Activated CD8-positive, alpha-beta memory T cell treated with anti-CD3 and anti-CD28 coated beads for 4 hours (primary cell): Measurements from ENCODE around the gene ENG.
"Not testable (repeated sequence)": the region's sequence is repeated elsewhere in the genome, so short reads cannot be mapped to it uniquely, and the experiment has no call there.

Experiments used
- DNase-seq, 2 donors: peaks; one replicate each; pipeline ENCODE4 v3.0.0-alpha.2; 2020; ENCODE audit warnings: low read depth in 2 of 2

Gene ENG

DNA sequence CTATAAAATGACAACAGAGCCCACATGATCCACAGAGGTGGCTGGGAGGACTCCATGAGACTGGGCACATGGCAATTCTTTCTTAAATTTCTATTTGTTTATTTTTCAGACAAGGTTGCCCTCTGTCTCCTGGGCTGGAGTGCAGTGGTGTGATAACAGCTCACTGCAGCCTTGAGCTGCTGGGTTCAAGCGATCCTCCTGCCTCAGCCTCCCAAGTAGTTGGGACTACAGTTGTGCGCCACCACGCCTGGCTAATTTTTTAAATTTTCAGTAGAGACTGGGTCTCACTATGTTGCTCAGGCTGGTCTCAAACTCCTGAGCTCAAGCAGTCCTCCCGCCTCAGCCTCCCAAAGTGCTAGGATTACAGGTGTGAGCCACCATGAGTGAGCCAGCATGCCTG lies 8.8 kb downstream of the ENG start:
- not testable (repeated sequence) for DNase-seq

DNA sequence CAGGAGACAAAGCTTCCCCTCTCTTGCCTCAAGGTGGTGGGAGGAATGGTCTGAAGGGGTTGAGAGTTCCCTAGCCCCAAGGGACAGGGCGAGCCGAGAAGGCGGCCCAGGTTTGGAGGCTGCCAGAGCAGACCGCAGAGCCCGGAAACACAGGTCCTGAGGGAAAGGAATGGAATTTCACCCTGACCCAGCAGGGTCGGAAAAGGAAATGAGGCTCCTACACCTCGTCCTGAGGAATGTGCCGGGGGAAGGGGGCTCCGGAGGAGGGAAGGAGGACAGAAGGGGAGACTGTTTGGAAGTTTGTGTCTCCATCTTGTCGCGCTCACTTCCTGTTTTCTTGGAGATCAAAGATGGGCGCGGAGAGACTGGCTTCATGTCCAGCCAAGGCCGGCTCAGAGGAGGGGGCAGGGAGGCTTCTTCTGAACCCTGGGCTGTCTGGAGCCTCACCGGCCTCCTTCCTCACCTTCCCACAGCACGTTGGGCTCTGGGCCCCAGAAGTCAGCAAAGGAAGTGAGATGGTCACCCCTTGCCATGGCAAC lies 9.6 kb downstream of the ENG start:
- DNase-seq, result no peak

DNA sequence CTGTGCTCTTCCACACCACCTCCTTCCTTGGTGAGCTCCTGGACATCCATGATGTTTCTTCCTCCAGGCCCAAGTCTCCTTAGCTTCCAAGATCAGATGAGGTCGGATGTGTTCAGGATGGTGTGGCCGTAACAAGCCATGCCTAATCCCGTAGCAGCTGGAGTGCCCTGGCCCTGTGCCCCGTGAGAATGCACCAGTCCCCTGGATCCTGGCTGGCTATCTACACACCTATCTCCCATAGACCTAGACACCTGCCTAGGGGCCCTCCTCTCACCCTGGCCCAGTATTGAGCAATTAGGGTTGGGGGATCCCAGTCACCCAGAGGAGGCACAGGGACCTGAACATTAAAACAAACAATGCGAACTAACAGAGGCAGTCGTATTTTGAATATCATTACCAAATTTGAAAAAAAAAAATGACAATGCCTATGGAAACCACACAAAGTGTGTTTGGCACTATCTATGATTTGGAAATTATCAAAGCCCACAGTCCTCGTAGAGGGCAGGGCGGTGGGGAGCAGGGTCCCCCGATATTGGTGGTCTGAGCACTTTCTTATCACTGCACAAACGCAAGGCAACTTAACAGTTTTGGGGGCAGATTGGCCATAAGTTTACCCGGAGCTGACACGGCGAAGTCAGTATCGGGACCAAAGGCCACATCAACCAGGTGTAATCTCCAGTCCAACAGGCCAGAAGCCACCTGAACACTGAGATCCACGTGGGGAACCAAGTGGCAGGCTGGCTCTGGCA lies 13.2 kb downstream of the ENG start:
- DNase-seq, result no peak

DNA sequence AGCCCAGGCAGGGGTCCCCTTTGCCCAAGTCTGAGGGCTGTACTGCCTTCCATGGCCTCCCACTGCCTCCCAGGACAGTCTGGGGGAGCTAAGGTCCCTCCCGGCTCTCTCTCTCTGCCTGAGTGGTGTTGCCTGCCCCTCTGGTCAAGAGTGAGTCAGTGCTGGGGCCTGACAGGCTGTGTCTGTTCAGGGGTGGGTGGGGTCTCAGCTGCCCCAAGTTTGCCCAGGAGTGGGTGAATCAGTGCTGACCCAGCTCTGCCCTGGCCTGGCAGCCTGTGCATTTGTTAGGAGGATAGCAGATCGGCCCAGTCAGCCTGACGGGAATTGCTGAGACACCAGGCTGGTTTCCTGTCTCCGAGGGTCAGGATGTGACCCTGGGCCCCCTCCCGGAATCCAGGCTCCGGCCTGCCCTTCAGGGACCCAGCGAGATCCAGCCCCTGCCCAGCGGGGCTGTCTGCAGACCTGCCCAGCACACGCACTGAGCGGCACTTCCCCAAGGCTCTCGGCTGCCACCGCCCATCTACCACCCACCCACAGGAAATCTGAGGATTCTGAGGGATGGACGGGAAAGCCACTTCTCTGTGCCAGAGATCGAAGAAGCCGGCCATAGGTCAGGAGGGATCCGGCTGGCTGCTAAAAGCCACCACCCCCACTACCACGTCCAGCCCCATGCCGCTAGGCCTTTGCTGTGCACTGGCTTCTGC lies 15.9 kb downstream of the ENG start:
- DNase-seq, result no peak

DNA sequence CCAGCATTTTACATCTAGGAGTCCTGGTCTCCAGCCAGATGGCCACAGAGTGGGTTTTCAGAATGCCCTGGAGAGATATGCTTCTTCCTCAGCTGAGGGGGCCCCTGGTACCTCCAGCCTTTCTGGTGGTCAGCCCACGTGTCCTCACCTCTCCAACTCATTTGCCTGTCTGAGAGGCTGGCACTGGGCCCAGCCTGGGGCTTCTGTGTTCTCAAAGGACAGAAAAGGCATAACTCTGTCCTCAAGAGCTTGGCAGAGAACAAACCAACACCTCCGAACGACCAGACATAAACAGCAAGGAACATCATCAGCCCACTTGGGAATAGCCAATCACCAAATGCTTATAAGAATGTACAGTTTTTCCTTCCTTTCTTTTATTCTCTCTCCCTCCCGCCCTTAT lies 17.1 kb downstream of the ENG start:
- DNase-seq, result no peak

DNA sequence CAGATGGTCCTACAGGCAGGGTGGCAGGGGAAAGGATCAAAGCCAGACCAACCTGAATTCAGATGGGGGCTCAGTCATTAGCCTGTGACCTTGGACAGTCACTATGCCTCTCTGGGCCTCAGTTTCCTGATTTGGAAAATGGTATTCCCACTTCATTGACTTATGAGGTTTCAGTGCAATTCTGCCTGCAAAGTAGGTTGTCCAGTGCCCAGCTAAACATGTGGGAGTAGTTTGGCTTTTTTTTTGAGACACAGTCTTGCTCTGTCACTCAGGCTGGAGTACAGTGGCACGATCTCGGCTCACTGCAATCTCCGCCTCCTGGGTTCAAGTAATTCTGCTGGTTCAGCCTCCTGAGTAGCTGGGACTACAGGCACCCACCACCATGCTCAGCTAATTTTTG lies 17.9 kb downstream of the ENG start:
- not testable (repeated sequence) for DNase-seq

DNA sequence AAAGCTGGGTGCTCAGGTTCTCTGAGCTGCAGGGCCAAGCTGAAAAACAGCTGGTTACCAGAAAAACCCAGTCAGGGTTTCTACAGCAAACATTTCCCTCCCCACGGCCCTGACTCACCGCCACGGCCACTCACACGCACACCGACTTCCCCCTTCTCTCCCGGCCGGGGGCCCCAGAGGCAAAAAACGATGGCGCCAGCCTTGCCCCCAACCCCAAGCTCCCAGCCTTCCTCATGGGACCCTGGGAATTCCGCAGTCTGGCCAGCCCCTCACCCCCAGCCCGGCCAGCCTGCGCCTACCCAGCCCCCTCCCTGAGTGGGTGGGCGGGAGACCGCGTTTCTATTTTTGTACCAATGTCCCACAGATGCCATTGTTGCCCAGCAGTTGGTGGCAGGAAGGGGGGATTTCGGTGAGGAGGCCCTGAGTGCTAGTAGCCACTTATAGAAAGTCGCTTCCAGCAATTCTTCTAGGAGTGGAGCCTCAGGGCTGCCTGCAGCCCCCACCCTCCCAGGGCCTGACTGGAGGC lies 18.4 kb downstream of the ENG start:
- no peak for DNase-seq

DNA sequence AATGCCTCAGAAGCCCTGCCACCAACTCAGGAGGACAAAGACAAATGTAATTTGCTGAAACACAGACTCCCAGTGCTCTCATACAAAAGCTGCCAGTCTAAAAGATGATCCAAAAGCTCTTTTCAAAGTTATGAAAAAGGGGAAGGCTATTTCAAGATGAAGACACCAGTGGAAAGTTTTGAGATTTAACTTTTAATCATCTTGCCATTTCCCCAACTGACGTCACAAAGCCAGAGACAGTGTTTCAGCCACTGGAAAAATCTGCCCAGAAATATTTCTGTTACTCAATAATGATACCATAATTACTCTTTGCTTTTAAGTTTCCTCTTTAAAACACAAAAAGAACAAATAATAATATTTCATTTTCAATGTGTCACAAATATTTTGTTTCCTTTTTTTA lies 20.9 kb downstream of the ENG start:
- DNase-seq, result no peak

DNA sequence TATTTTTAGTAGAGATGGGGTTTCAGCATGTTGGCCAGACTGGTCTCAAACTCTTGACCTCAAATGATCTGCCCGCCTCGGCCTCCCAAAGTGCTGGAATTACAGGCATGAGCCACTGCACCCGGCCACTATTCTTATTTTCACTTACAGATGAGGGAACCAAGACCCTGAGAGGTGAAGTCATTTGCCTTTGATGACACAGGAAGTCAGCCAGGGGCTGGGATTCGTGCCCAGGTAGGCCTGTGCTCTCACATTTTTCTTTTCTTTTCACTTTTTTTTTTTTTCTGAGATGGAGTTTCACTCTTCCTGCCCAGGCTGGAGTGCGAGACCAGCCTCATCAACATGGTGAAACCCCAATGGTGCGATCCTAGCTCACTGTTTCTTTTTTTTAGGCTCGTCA lies 22.2 kb downstream of the ENG start:
- no peak for DNase-seq

DNA sequence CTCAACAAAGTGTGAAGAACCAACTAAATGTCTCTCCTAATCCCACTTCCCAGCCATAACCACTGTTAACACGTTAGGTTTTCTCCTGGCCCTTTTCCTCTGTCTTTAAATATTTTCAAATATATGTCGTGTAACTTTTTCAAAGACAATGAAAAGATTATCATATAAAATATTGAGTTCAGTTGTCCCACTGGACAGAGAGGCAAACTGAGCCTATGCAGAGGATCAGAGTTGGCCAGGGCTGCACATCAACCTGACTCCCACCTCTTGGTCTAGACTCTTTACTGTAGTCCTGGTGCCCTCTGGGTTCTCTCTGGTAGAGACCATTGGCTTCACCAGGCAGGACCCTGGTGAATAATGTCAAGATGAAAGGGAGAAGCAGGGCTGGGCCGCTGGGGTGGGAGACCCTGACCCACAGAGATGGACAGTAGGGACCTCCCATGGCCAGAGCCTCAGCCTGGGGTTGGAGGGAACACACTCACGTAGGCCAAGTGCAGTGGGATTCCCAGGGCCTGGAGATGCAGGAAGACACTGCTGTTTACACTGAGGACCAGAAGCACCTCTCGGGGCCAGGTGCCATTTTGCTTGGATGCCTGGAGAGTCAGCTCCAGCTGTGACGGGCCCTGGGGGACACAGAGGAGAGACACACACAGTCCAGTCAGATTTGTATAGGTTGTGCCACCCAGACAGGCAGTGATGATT lies 25.1 kb downstream of the ENG start:
- no peak for DNase-seq

DNA sequence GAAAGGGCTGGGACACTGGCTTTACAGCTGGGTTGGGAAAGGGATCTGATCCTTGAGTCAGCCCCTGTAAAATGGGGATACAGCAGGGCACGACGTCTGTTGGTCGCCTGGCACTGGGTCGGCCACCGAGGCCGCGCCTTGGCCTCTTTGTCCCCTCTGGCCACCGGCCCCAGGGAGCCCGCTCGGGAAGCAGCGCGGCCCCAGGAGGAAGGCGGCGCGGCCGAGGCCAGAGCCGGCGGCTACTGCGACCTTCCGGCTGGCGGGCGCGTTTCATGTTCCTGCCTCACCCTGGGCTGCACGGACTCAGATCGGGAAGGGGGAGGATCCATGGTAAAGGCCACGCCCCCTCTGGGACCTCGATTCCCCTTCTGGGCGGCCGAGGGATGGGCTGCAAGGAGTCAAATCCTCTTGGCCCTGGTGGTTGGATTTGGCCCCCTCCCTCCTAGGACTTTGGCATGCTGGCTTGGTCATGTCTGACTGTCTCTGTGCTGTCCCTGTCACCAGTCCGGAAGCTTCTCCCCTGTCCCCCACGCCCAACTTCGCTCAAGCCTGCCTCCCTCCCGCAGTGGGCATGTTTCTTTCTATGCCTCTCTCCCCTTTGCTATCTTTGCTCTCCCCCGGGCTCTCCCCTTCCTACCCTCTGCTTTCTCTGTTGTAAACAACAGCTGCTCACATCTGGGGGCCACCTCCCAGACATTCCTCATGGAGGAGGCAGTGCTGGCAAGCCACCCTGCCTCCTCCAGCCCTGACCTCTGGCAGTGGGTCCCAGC lies 26.0 kb downstream of the ENG start:
- DNase-seq, result no peak

DNA sequence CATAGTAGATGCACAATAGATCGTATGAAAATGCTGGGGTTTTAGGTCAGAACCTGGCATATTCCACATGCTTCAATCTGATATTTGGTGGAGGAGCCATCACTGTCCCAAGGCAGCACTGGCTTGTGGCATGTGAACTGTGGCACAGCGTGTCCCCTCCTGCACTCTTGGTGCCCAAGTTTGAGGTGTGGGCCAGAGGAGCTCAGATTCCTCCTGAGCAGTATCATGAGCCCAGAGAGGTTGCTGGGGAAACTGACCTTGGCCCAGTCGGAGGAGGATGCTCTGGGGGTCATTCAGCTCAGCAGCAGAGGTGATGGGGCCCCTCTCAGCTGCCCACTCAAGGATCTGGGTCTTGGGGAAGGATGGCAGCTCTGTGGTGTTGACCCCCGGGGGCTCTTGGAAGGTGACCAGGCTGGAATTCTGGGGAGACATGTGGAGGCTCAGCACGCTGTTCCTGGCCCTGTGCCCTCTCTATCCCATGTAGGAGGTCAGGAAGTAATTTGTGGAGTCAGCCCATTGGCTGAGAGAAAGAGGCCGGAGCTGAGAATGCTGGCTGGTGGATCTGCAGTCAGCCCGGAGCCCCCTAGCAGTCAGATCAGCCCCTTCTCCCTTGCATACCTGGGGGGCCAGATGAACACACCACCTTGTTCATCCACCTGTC lies 28.1 kb downstream of the ENG start:
- DNase-seq, result no peak

DNA sequence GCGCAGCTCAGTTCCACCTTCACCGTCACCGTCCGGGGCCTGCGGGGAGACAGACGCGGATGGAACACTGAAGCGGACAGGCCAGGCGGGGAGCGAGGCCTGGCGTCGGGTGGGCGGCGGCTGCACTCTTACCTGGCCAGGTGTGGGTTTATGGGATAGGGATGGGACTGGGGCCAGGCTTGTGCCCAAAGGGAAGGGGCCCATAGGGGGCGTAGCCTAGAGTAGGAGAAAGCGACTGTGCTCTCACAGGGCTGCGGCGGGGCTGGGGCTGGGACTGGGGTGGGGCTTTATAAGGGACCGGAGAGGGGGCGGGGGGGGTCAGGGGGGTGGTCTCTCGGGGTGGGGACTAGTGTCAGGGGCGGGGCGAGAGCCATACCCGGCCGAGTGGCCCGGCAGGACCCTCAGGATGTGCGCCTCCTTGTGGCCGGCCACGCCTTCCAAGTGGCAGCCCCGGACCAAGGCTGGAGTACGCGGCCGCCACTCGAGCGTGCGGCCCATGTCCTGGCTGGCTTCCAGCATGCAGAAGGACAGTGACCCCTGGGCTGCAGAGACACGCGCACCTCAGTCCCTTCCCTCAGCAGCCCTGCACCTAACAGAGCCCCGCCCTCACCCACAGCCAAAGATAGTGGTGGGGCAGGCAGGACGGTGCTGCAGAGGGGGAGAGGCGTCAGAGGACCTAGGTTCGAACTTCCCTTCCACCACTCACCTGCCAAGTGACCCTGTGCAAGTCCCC lies 29.0 kb downstream of the ENG start:
- no peak for DNase-seq

DNA sequence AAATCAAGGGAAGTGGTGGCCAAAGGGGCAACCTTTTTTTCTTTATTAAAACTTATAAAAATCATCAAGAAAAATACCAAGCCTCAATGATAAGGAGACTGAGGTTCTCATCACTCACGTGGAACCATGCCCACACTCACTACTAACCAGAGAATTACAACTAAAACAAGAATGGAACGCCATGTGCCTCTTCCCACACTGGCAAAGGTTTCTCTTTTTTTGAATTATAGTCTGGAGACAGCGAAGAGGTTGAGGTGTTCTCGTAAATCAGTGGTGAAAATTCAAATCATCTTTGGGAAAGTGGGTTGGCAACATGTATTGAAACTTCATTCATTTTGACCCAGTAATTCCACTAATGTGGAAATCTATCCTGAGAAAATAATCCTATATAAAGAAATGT lies 32.4 kb downstream of the ENG start:
- DNase-seq, result no peak

DNA sequence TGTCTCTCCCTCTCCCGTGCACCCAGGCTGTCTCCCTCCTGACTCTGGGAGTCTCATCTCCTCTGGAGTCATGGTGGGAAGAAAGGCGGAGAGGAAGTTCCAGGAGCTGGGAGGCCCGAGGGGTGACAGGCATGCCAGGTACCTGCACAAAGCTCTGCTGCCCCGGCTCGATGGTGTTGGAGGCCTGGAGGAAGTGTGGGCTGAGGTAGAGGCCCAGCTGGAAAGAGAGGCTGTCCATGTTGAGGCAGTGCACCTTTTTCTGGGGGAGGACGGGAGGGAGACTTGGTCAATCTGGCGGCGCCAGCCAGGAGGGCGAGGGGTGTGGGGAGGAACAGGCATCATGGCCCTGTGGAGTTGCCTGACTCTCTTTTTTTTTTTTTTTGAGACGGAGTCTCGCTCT lies 35.9 kb downstream of the ENG start:
- DNase-seq, result no peak

DNA sequence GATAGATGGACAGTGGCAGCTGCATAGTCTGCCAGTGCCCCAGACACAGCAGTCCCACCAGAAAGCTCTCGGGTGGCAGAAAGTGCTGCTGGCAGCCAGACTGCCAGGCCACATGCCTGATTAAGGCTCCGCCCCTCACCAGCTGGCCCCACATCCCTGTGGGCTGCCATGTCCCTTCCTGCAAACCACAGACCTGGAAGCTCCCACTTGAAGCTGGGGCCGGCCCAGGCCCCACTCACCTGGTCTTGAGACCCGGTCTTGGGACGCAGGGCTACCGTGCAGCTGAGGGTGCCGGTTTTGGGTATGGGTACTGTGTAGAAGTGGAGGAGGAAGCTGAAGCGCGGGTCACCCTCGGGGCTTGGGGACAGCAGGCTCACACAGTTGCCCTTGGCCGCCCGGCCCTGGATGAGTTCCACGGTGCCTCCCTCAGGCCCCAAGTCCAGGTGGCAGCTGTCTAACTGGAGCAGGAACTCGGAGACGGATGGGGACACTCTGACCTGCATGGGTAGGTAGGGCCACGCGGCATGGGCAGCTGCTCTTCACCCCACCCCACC lies 36.5 kb downstream of the ENG start:
- DNase-seq, result no peak

DNA sequence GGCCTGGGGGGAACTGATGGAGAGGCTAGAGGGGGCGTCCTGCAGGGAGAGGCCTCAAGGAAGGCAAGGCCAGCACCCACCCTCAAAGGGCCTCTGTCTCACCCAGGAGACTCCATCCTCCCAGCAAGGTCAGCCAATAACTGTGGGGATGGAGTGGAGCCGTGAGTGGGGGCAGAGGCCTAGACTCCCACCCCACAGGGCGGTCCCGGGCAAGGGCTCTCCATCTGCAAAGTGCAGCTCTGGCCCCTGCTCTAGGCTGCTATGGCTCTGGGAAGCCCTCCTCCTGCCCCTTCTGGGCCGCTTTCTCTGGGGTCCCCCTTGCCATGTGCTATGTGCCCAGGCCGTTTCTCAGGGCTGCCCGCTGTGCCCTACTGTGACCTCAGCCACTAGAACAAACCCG lies 37.7 kb downstream of the ENG start:
- no peak for DNase-seq

DNA sequence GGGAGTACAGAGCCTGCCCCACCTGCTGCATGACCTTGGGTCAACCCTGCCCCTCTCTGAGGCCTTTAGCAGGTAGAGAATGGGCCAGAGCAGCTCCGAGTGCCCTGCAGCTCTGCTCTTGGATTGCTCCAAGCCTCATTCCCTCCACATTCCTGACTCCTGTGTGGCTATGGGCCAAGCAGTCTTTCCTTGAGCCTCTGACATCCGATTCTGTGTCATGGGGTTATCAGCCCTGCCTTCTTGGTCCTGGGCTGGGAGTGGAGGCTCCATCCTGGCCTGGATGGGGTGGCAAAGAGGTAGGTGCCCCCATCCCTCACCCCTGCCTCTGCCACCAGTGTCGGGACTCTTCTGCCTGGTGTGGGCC lies 38.1 kb downstream of the ENG start:
- no peak for DNase-seq

DNA sequence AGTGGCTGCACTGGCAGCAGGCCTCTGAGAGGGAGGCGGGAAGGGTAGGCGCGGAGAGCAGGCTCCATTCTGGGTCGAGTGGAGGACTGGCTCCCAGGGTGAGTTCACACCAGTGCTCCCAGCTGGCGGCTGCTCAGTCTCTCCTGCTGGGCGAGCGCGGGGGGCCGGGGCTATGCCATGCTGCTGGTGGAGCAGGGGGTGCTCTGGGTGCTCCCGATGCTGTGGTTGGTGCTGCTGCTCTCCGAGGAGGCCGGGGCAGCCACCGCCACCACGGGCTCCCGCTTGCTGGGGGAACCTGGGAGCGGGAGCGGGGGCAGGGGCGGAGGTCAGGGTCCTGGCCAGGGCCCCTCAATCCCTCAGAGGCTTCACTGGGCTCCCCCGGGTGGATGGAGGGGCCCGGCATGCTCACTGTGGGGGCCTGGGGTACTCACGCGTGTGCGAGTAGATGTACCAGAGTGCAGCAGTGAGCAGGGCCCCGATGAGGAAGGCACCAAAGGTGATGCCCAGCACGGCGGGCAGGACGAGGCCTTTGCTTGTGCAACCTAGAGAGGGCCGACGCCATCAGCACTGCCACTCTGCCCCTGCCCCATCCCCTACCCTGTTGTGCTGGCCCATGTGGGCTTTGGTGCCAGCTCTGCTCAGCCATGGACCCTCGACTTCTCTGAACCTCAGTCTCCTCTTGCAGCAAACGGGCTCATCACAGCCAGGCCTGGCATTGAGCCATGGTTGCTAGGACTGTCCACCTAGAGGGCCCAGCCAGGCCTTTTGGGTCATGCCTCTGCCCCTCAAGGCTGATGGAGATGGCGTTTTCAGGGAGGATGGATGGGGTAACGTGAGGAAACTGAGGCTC lies 38.7 kb downstream of the ENG start:
- no peak for DNase-seq
